ENCODE results near the gene ARRDC1.
A peak's percentile ranks its signal among the peaks of the same experiment; 100 is the strongest.
"Not testable (repeated sequence)": the region's sequence is repeated elsewhere in the genome, so short reads cannot be mapped to it uniquely, and the experiment has no call there.

Gene ARRDC1

GRCh38 chr9:137605121-137606004 is at the start of gene ARRDC1:
ARRDC1 (plus strand) TSS chr9:137605686; CDS start chr9:137605718, 32 bp downstream.
- peak; percentile 86 to 87 for DNase-seq (ENCODE audit: low read depth in 1 of 2, low spot score in 1 of 2)

- no peak for DNase-seq (ENCODE audit: low read depth in 1 of 2, low spot score in 1 of 2)
These were observed 49.2 kb upstream of the ARRDC1 start for GRCh38 chr9:137556069-137556838.

GRCh38 chr9:137558127-137558526 is 47.4 kb upstream of the ARRDC1 start:
- DNase-seq (ENCODE audit: low read depth in 1 of 2, low spot score in 1 of 2): no peak

- DNase-seq (ENCODE audit: low read depth in 1 of 2, low spot score in 1 of 2): no peak
These were observed 41.4 kb upstream of the ARRDC1 start for GRCh38 chr9:137564134-137564533.

- DNase-seq (ENCODE audit: low read depth in 1 of 2, low spot score in 1 of 2): no peak
These were observed 40.6 kb upstream of the ARRDC1 start for GRCh38 chr9:137564817-137565411.

- DNase-seq (ENCODE audit: low read depth in 1 of 2, low spot score in 1 of 2): not testable (repeated sequence)
These were observed 37.0 kb upstream of the ARRDC1 start for GRCh38 chr9:137568445-137568844.

GRCh38 chr9:137569609-137570203 is 35.8 kb upstream of the ARRDC1 start:
- no peak for DNase-seq (ENCODE audit: low read depth in 1 of 2, low spot score in 1 of 2)

- DNase-seq (ENCODE audit: low read depth in 1 of 2, low spot score in 1 of 2): no peak
These were observed 34.9 kb upstream of the ARRDC1 start for GRCh38 chr9:137570566-137570965.

- DNase-seq (ENCODE audit: low read depth in 1 of 2, low spot score in 1 of 2): no peak
These were observed 31.3 kb upstream of the ARRDC1 start for GRCh38 chr9:137574192-137574591.

- no peak for DNase-seq (ENCODE audit: low read depth in 1 of 2, low spot score in 1 of 2)
These were observed 30.1 kb upstream of the ARRDC1 start for GRCh38 chr9:137575364-137575715.

- no peak for DNase-seq (ENCODE audit: low read depth in 1 of 2, low spot score in 1 of 2)
These were observed 29.6 kb upstream of the ARRDC1 start for GRCh38 chr9:137575716-137576411.

GRCh38 chr9:137578518-137579258 is 26.8 kb upstream of the ARRDC1 start, which contains the start of gene DPH7:
DPH7 (minus strand) TSS chr9:137578925; CDS start chr9:137578777, 148 bp downstream.
- DNase-seq (ENCODE audit: low read depth in 1 of 2, low spot score in 1 of 2): peak; percentile 93 to 95

GRCh38 chr9:137579259-137579604 is 26.3 kb upstream of the ARRDC1 start:
- DNase-seq (ENCODE audit: low read depth in 1 of 2, low spot score in 1 of 2): no peak

- DNase-seq (ENCODE audit: low read depth in 1 of 2, low spot score in 1 of 2): no peak
These were observed 25.1 kb upstream of the ARRDC1 start for GRCh38 chr9:137580209-137580953.

GRCh38 chr9:137580954-137581322 is 24.5 kb upstream of the ARRDC1 start:
- DNase-seq (ENCODE audit: low read depth in 1 of 2, low spot score in 1 of 2): no peak

- DNase-seq (ENCODE audit: low read depth in 1 of 2, low spot score in 1 of 2): no peak
These were observed 23.9 kb upstream of the ARRDC1 start for GRCh38 chr9:137581361-137582285.

- DNase-seq (ENCODE audit: low read depth in 1 of 2, low spot score in 1 of 2): no peak
These were observed 23.1 kb upstream of the ARRDC1 start for GRCh38 chr9:137582286-137582860.

- no peak for DNase-seq (ENCODE audit: low read depth in 1 of 2, low spot score in 1 of 2)
These were observed 22.1 kb upstream of the ARRDC1 start for GRCh38 chr9:137583347-137583746.
